Left ventricle myocardium superior (tissue), 1 donor: ENCODE data around the gene GFM1. TPM values are rescaled to one million over a fixed set of nuclear protein-coding genes. Genes with fewer than 3 reads are reported as not detected.

Experiments used
- total RNA-seq: library from RNA; stranded (reverse); fragmentation: NEBNext Ultra II Directional; extraction: Animal tissue kit (Norgen Biotek cat#: 25700); gene quantifications from one replicate; pipeline ENCODE4 v1.2.1, GENCODE V29; 2021
- donor health status: DM: no; HTN: yes; CAD: no; lungs with severe emphysema.

GFM1 gene
- total RNA-seq, 1 donor from 2014 or later = 65.1 TPM

Other genes starting within 250 kb of the GFM1 start
- 234 TPM for gene MLF1, start 73.3 kb upstream of the GFM1 start, total RNA-seq
- gene LXN, start 28.1 kb downstream of the GFM1 start, total RNA-seq = 3.3 TPM
- 14.6 TPM for gene RARRES1, start 87.9 kb downstream of the GFM1 start, total RNA-seq
- gene MFSD1, start 157.5 kb downstream of the GFM1 start, total RNA-seq = 34.3 TPM